GM19395 (cell line): ENCODE measurements around the gene KRTAP9-1.
"Not testable (repeated sequence)": the region's sequence is repeated elsewhere in the genome, so short reads cannot be mapped to it uniquely, and the experiment has no call there.

Experiments used
- ATAC-seq: cut with Tn5 transposase; IDR thresholded peaks from one replicate; pipeline ENCODE4 v1.9.1; 2021; ENCODE audit warnings: mild to moderate bottlenecking, moderate library complexity; ENCODE audit not compliant: unreplicated experiment

Gene KRTAP9-1

DNA sequence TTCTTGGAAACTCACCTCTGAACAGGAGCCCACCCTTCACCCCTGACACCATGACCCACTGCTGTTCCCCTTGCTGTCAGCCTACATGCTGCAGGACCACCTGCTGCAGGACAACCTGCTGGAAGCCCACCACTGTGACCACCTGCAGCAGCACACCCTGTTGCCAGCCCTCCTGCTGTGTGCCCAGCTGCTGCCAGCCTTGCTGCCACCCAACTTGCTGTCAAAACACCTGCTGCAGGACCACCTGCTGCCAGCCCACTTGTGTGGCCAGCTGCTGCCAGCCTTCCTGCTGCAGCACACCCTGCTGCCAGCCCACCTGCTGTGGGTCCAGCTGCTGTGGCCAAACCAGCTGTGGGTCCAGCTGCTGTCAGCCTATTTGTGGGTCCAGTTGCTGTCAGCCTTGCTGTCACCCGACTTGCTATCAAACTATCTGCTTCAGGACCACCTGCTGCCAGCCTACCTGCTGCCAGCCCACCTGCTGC lies at the start of gene KRTAP9-1:
Gene KRTAP9-1, plus strand, starts transcription at position 51 of the 482 bp plus-strand sequence. Its CDS starts 0 bp downstream, at position 51.
- not testable (repeated sequence) for ATAC-seq

DNA sequence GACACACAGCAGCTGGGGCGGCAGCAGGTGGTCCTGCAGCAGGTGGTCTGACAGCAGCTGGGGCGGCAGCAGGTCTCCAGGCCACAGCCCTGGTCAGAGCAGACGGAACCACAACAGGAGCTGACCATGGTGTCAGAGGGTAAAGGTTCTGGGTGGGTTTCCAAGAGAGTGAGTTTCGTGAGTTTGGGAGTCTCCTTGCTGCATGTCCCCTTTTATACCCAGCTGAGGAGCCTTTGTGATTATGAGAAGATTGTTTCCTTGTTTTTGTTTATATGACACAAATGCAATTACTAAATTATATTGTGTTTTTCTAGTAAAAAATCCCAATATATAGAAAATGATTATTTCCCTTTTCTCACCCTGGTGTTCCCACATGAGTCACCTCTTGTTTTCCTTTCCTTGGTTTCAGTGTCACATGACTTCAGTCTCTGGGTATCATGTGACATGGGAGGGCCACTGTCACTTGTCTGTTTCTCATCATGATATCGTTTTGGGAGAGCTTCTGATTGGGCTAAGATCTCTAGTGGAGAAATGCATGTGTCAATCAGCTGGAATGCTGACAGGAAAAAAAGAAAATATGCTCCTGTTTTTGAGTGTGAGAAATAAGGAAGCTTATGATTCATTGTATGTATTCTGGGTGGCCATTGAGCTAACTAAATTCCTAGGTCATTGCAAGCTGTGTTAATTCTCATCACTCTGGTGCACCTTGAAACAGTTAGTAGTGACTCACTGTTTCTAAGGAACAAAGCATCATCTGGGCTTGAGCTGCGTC lies 49.1 kb upstream of the KRTAP9-1 start, which contains the start of gene KRTAP4-6:
Gene KRTAP4-6, minus strand, starts transcription at position 185 of the 772 bp plus-strand sequence. Its CDS starts 57 bp downstream, at position 128.
- no peak for ATAC-seq

DNA sequence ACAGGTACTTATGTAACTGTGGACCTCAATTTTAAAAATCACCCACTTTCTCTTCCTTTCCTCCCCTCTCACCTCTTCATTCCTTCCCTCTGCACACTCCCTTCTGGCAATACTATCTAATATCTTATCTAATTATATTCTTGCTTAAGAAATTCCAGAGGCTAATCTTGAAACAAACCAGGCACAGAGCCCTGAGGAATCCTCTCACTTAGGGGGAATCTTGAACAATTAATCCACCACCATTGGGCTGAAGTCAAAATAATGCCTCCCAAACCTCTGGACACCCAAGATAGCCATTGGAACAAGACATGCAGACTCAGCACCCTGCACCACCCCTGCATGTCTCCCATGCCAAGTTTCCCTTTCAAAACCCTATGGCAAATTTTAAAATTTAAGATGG lies 48.3 kb upstream of the KRTAP9-1 start:
- no peak for ATAC-seq

GRCh38 chr17:41144846-41145245 lies 44.8 kb upstream of the KRTAP9-1 start:
- ATAC-seq = no peak

- no peak for ATAC-seq
Measured at GRCh38 chr17:41145261-41145660, 44.4 kb upstream of the KRTAP9-1 start.

GRCh38 chr17:41147531-41148204 lies 42.0 kb upstream of the KRTAP9-1 start:
- no peak for ATAC-seq

DNA sequence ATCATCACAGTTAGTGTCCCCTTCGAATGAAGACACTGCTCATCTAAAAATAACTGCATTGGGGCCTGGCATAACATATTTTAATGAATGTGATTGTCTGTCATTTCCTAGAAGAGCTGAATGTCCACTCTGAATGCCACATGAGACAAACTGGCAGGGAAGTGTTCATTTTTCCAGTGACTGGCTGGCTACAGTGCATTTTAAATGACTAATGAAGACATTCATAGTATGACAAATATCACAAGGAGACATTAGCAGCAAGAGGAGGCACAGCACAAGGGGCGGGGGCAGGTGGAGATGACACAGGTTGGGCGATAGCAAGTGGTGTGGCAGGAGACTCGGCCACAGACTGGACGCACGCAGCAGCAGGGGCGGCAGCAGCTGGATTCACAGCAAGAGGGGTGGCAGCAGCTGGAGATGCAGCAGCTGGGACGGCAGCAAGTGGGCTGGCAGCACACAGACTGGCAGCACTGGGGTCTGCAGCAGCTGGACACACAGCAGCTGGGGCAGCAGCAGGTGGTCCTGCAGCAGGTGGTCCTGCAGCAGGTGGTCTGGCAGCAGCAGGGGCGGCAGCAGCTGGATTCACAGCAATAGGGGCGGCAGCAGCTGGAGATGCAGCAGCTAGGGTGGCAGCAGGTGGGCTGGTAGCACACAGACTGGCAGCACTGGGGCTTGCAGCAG lies 40.6 kb upstream of the KRTAP9-1 start:
- not testable (repeated sequence) for ATAC-seq

GRCh38 chr17:41149652-41149985 lies 40.1 kb upstream of the KRTAP9-1 start, which contains the start of gene KRTAP4-5:
Gene KRTAP4-5 (minus strand): TSS chr17:41149825. CDS start chr17:41149767, 58 bp downstream.
- ATAC-seq = no peak

- no peak for ATAC-seq
Measured at GRCh38 chr17:41150026-41150425, 39.7 kb upstream of the KRTAP9-1 start.

- no peak for ATAC-seq
Measured at GRCh38 chr17:41151525-41151924, 38.2 kb upstream of the KRTAP9-1 start.

DNA sequence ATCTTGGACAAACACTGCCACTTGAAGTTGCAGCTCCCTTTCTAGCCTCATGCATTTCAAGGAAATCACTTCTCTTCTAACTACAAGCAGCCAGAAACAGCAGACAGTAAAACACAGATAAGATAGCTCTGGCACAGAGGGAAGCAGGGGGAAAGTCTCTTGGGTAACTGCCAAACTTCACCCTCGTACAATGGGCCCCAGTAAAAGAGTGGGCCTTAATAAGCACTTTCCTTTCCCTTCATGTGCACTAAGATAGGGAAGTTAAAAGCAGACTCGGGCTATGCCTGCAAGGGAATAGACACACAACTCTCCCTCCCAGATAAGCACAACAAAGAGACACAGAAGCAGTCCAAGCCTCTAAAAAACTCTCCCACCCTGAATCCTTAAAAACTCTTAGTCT lies 35.8 kb upstream of the KRTAP9-1 start:
- no peak for ATAC-seq

DNA sequence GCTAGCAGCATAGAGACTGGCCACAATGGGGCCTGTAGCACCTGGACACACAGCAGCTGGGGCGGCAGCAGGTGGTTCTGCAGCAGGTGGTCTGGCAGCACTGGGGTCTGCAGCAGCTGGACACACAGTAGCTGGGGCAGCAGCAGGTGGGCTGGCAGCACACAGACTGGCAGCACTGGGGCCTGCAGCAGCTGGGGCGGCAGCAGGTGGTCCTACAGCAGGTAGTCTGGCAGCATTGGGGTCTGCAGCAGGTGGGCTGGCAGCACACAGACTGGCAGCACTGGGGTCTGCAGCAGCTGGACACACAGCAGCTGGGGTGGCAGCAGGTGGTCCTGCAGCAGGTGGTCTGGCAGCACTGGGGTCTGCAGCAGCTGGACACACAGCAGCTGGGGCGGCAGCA lies 29.5 kb upstream of the KRTAP9-1 start:
- ATAC-seq = not testable (repeated sequence)

DNA sequence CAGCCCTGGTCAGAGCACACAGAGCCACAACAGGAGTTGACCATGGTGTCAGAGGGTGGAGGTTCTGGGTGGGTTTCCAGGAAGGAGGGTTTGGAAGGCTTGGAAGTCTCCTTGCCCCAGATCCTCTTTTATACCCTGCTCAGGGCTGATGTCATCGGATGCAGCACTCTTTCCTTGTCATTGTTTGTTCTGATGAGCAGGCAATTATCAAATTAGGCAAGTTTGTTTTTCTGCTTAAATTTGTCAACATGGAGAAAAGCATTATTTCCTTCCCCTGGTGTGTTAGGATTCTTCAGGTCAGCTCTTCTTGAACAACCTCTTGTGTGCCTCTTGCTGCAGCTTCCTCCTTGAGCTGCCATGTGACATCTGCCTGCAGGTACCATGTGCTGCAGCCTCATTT lies 29.0 kb upstream of the KRTAP9-1 start, which contains the start of gene KRTAP4-4:
Gene KRTAP4-4, minus strand, starts transcription at position 101 of the 400 bp plus-strand sequence. Its CDS starts 57 bp downstream, at position 44.
- no peak for ATAC-seq

GRCh38 chr17:41163828-41164227 lies 25.9 kb upstream of the KRTAP9-1 start:
- no peak for ATAC-seq

- ATAC-seq = no peak
Measured at GRCh38 chr17:41167561-41167960, 22.1 kb upstream of the KRTAP9-1 start.

DNA sequence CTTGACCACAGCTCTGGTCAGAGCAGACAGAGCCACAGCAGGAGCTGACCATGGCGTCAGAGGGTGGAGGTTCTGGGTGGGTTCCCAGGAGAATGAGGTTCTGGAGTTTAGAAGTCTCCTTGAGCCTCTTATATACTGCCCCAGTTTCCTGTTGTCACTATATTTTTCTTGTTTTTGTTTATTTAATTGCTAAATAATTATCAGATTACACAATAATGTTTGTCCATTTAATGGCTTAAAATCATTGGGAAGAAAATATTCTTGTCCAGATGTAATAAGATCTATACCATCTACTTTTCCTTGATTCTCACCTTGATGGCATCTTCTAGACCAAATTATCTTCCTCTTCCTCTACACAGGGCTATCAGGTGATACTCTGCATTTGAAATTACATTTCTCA lies 21.6 kb upstream of the KRTAP9-1 start, which contains the start of gene KRTAP4-3:
Gene KRTAP4-3, minus strand, starts transcription at position 101 of the 400 bp plus-strand sequence. Its CDS starts 49 bp downstream, at position 52.
- no peak for ATAC-seq

DNA sequence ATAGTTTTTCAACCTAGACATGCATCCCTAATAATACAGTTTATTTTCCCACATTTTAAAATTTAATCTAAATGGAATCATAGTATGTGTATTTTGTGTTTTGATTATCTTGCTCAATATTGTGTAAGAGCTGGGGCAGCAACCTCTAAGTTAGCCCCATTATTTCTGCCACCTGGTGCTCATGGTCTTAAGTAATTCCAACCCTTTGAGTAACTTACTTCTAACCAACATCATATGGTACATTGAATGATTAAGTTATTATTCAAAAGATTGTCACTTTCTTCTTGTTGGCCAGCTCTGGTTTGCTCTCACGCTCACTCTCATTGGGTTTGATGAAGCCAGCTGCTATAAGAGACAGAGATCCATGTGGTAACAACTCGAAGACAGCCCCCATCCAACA lies 17.8 kb upstream of the KRTAP9-1 start:
- ATAC-seq = no peak

DNA sequence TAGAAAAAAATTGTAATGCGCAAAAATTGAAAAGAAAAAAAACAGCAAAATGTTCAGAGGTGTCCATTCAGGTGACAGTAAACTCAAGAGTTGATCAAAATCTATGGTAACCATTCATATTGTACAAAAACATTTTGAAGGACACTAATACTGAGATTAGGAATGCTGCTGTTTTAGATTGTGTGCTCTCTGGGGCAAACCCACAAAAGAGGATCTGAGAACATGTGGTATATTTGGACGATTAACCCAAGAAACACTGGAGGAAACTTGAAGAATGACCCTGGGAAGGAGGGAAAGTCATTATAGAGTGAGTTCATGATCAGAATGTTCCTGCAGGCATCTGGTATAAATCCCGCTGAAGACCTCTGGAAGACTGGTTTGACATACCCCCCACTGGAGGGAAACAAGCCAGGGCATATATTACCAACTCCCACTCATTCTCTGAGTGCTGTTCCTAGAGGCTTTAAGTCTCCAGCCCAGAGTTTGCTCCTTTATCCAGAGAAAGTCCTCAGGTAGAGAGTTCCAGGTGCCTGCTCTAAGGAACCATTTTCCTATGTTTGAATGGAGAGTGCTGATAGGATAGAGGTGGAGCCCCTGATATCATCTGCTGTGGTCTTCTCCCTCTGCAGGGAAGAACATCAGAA lies 12.8 kb upstream of the KRTAP9-1 start:
- ATAC-seq = no peak

GRCh38 chr17:41177727-41178271 lies 11.9 kb upstream of the KRTAP9-1 start, which contains the start of gene KRTAP4-2:
Gene KRTAP4-2 (minus strand): TSS chr17:41178221. CDS start chr17:41178164, 57 bp downstream.
- no peak for ATAC-seq

- no peak for ATAC-seq
Measured at GRCh38 chr17:41178341-41178740, 11.3 kb upstream of the KRTAP9-1 start.
